ENCODE results near the gene CNOT9. TPM values are rescaled to one million over a fixed set of nuclear protein-coding genes. Genes with fewer than 3 reads are reported as not detected.

Gene CNOT9
- total RNA-seq, 4 donors from 2014 or later = 10.4 to 28.4 (median 20.5) TPM

- DNase-seq (no peak), ATAC-seq (no peak)
- Histone ChIP-seq H3K4me3 (no peak overlapping the region), H3K4me1 (peaks cover 47 to 50% of the 10 kb centered on the region in 2 donors), H3K27me3 (no peaks in the 10 kb centered on the region), H3K9me3 (no peaks in the 10 kb centered on the region), H3K36me3 (peaks cover 0 to 12% of the 10 kb centered on the region in 2 donors), H3K27ac (peak overlapping the region; percentile 72 to 95 (median 80))
- in situ Hi-C loops (cut with MboI; ENCODE audit: low sequenced_read_pairs in 4 of 4) (no loop called here), intact Hi-C loops (cut with DNase I; ENCODE audit: low total_unique reads) (loop anchor here (10.0 kb wide), 1 partner anchor 258 kb away; the partner anchor contains the start of gene PRKAG3)
- TF ChIP-seq CTCF (IDR thresholded peaks at IDR 0.05 in 4 of 5, conservative IDR thresholded peaks at IDR 0.05 in 1 of 5) (no peak), POLR2A (IDR thresholded peaks at IDR 0.05) (no peak)
Observed at GRCh38 chr2:218576854-218577253, 8.2 kb downstream of the CNOT9 start.

- H3K27ac ChIP-seq = peak overlapping the region; percentile 72 to 95 (median 80)
Observed at GRCh38 chr2:218577482-218578220, 9.0 kb downstream of the CNOT9 start.

GRCh38 chr2:218578272-218578877 lies 9.7 kb downstream of the CNOT9 start:
- H3K27ac ChIP-seq = peak overlapping the region; percentile 72 to 95 (median 80)
- in situ Hi-C loops (cut with MboI; ENCODE audit: low sequenced_read_pairs in 4 of 4) (no loop called here), intact Hi-C loops (cut with DNase I; ENCODE audit: low total_unique reads) (loop anchor here (10.0 kb wide), 1 partner anchor 256 kb away; the partner anchor contains the start of gene PRKAG3)
- peaks cover 43 to 47% of the 10 kb centered on the region in 2 donors for H3K4me1 ChIP-seq
- no peak overlapping the region for H3K4me3 ChIP-seq
- TF ChIP-seq CTCF (IDR thresholded peaks at IDR 0.05 in 4 of 5, conservative IDR thresholded peaks at IDR 0.05 in 1 of 5) (no peak), POLR2A (IDR thresholded peaks at IDR 0.05) (no peak)
- DNase-seq (no peak), ATAC-seq (no peak)
- no peaks in the 10 kb centered on the region for H3K27me3 ChIP-seq
- no peaks in the 10 kb centered on the region for H3K9me3 ChIP-seq
- peaks cover 0 to 20% of the 10 kb centered on the region in 2 donors for H3K36me3 ChIP-seq

More at GRCh38 chr2:218577482-218578220, 9.0 kb downstream of the CNOT9 start:
- DNase-seq (peak in 1 of 2 donors; percentile 39), ATAC-seq (peak; percentile 38 to 82)
- intact Hi-C loops (cut with DNase I; ENCODE audit: low total_unique reads) (loop anchor here (10.0 kb wide), 1 partner anchor 257 kb away; the partner anchor contains the start of gene PRKAG3), in situ Hi-C loops (cut with MboI; ENCODE audit: low sequenced_read_pairs in 4 of 4) (no loop called here)
- H3K4me3 ChIP-seq = no peak overlapping the region
- peaks cover 0 to 17% of the 10 kb centered on the region in 2 donors for H3K36me3 ChIP-seq
- TF ChIP-seq CTCF (IDR thresholded peaks at IDR 0.05 in 4 of 5, conservative IDR thresholded peaks at IDR 0.05 in 1 of 5) = no peak
- TF ChIP-seq POLR2A (IDR thresholded peaks at IDR 0.05) = no peak
- no peaks in the 10 kb centered on the region for H3K9me3 ChIP-seq
- no peaks in the 10 kb centered on the region for H3K27me3 ChIP-seq
- peaks cover 47 to 50% of the 10 kb centered on the region in 2 donors for H3K4me1 ChIP-seq

GRCh38 chr2:218582076-218582475 lies 13.4 kb downstream of the CNOT9 start:
- intact Hi-C loops (cut with DNase I; ENCODE audit: low total_unique reads) = no loop called here
- in situ Hi-C loops (cut with MboI; ENCODE audit: low sequenced_read_pairs in 4 of 4) = no loop called here
- H3K36me3 ChIP-seq = peaks cover 3 to 49% of the 10 kb centered on the region in 2 donors

More at GRCh38 chr2:218582076-218582475, 13.4 kb downstream of the CNOT9 start:
- H3K9me3 ChIP-seq = no peaks in the 10 kb centered on the region
- H3K4me3 ChIP-seq = no peak overlapping the region
- no peak for ATAC-seq
- no peak overlapping the region for H3K27ac ChIP-seq
- H3K4me1 ChIP-seq = peaks cover 21 to 25% of the 10 kb centered on the region in 2 donors
- no peaks in the 10 kb centered on the region for H3K27me3 ChIP-seq
- DNase-seq = no peak
- TF ChIP-seq POLR2A (IDR thresholded peaks at IDR 0.05) (no peak), CTCF (IDR thresholded peaks at IDR 0.05 in 4 of 5, conservative IDR thresholded peaks at IDR 0.05 in 1 of 5) (no peak)
